Natural killer cell treated with Interleukin-12 subunit alpha and Interleukin-12 subunit beta and Interleukin-15 and Interleukin-18, amount 100 ng/mL, for 72 hours (primary cell): ENCODE measurements around the gene UBL4A. TPM values are rescaled to one million over a fixed set of nuclear protein-coding genes. Genes with fewer than 3 reads are reported as not detected.

ENCODE experiments used
- ATAC-seq, 2 donors: fragments of 150-1000 bp; cut with Tn5 transposase in 1 of 2; sonication (Bioruptor Pico), chemical (Tn5 transposase) in 1 of 2; 2 replicates each; pipeline ENCODE4 v1.10.0; 2021
- DNase-seq: peaks from one replicate; pipeline ENCODE4 v3.0.0; 2022; ENCODE audit warnings: low spot score
- H3K27ac Mint-ChIP-seq, 2 donors: 1 replicate in 1 of 2; 2 replicates in 1 of 2; pipeline ENCODE4 v1.8.0; 2022; ENCODE audit warnings: mixed read lengths in 2 of 2, mild to moderate bottlenecking in 1 of 2, moderate library complexity in 1 of 2
- H3K27me3 Mint-ChIP-seq, 2 donors: 1 replicate in 1 of 2; 2 replicates in 1 of 2; pipeline ENCODE4 v1.8.0; 2022; ENCODE audit warnings: mixed read lengths in 2 of 2
- H3K36me3 Mint-ChIP-seq: one replicate; pipeline ENCODE4 v1.8.0; 2022; ENCODE audit warnings: mixed read lengths
- H3K4me1 Mint-ChIP-seq, 2 donors: 1 replicate in 1 of 2; 2 replicates in 1 of 2; pipeline ENCODE4 v1.8.0; 2022; ENCODE audit warnings: low read depth in 2 of 2, mixed read lengths in 2 of 2, mild to moderate bottlenecking in 1 of 2
- H3K4me3 Mint-ChIP-seq: one replicate; pipeline ENCODE4 v1.8.0; 2022; ENCODE audit warnings: mixed read lengths
- H3K9me3 Mint-ChIP-seq: 2 replicates; pipeline ENCODE4 v1.8.0; 2022; ENCODE audit warnings: mixed read lengths
- total RNA-seq, 2 donors: library from RNA; stranded (reverse); gene quantifications; one replicate each; pipeline ENCODE4 v1.2.3, GENCODE V29; 2022

The UBL4A gene
- total RNA-seq, 2 donors from 2014 or later, result 39.6 to 65.6 TPM

DNA sequence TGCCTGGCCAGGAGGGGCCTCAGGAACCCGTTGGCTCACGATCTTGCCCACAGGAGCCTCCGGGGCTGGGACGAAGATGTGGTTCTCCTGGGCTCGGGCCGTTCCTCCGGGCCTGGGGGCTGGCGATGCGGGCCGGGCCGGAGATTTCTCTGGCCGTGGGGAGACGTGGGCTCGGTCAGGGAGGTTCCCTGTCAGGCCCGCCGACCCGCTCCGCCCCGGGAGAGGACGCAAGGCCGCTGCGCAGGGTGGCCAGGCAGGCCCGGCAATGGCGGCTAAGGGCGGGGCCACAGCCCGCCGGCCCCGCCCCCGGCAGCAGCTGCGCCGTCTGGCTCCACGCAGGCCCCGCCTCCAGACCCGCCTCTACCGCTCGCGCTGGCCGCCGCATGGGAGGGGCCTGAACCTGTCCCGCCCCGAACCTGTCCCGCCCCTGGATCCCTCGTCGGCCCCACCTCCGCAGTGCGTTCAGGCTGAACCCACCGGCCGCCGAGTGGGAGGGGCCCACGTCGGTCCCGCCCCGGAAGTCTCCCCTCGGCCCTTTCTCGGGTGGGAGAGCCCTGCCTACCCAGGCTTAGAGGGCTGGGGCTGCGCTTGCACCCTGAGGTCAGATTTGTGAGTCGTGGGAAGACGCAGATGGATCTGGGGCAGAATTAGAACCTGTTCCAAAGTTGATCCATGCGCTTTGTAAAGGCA is 29.7 kb upstream of the UBL4A start, which contains the start of gene FAM3A:
Gene FAM3A, minus strand, starts transcription at position 267 of the 690 bp plus-strand sequence. CDS start 460 bp downstream, outside the sequence.
- Mint-ChIP-seq H3K4me1 (peaks cover 17 to 21% of the 10 kb centered on the region in 2 donors), H3K4me3 (peak within 1 kb of the TSS; percentile 86), H3K9me3 (no peaks in the 10 kb centered on the region), H3K27me3 (peaks cover 0 to 4% of the 10 kb centered on the region in 2 donors), H3K36me3 (no peaks in the 10 kb centered on the region), H3K27ac (peak within 1 kb of the TSS; percentile 77 to 87)
- ATAC-seq (peak; percentile 98 to 99), DNase-seq (peak; percentile 92)

DNA sequence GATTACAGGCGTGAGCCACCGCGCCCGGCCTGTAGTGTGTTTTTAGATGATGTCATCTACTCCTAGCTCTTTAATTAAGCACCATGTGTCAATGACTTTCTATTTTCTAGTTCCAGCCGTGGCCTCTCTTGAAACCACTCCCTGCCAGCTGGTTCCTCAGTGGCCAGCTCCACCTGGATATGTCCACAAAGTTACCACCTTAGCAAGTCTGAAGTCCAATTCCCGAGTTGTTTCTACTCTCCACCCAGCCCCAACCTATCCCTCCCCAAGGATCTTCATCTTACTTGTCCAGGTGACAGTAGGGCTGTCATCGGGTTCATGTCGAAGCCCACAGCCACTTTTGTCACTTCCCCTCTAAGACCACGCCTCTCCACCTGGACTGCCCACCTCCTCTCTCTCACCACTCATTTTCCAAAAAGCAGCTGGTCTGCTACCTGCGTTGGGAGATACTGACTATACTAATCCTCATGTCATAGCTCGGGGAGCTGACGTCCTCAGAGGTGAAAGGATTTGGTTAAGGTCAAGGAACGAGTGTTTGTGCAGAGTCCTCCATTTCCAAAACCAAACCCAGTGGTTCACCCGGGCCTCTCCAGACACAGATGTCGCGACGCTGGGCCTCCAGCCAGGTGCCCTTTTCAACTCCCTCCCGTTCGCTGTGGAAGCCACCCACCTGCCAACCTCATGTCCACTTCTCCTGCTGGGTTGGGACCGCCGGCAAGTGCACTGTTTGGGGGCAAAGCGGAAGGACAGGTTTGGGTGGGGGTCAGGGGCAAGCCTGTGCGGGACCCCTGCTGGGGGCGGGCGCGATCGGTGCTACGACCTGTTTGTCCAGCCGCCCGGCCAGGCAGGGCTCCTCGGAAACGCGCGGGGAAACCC is 28.9 kb upstream of the UBL4A start:
- no peak for ATAC-seq
- peak overlapping the region; percentile 86 for H3K4me3 Mint-ChIP-seq

DNA sequence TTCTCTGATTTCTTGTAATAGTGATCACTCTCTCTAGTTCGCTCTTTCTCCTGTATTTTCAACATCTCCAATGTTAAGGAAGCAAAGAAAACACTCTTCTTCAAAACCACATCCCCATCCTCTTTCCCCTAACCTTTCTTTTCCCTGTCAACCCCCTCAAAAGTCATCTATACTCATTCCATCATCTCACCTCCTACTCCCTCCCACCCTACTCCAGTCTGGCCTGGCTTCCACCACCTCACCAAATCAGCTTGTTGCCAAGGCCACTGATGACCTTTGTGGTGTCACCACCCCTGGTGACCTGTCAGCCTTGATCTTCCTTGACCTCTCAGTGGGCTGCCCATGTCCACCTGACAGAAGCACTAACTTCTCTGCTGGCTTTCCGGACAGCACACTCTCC is 27.3 kb upstream of the UBL4A start:
- Mint-ChIP-seq H3K4me3 (peak overlapping the region; percentile 50), H3K27me3 (peaks cover 0 to 7% of the 10 kb centered on the region in 2 donors)

More for the DNA sequence above, 28.9 kb upstream of the UBL4A start:
- DNase-seq, result no peak
- no peaks in the 10 kb centered on the region for H3K9me3 Mint-ChIP-seq
- H3K4me1 Mint-ChIP-seq, result peaks cover 20 to 21% of the 10 kb centered on the region in 2 donors
- H3K36me3 Mint-ChIP-seq, result no peaks in the 10 kb centered on the region
- peaks cover 0 to 4% of the 10 kb centered on the region in 2 donors for H3K27me3 Mint-ChIP-seq
- peak overlapping the region; percentile 66 to 69 for H3K27ac Mint-ChIP-seq

DNA sequence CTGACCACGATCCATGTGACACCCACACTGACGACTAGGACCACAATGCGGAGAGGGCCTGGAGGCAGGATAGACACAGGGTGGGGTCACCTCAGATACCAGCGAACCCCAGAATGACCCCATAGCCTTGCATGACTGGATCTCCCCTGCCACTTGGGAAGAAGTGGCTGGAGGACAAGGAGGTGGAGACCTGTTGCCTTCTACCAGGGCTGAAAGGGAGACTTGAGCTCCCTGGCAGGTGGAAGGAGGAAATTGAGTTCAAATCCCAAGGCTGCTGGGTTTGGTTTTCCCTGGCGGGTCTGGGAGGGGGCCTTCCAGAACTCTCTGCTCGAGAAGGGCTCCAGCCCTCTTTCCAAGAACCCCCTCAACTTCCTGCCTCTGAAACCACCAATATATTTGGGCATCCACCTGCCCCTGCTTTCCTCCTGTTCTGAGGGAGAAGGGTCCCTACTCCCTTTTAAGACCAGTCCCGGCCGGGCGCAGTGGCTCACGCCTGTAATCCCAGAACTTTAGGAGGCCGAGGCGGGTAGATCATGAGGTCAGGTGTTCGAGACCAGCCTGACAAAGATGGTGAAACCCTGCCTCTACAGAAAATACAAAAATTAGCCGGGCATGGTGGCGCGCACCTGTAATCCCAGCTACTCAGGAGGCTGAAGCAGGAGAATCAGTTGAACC is 26.6 kb upstream of the UBL4A start:
- peak overlapping the region in 1 of 2 donors; percentile 10 for H3K27ac Mint-ChIP-seq
- DNase-seq, result no peak
- peaks cover 10% of the 10 kb centered on the region for H3K36me3 Mint-ChIP-seq
- H3K27me3 Mint-ChIP-seq, result peaks cover 0 to 11% of the 10 kb centered on the region in 2 donors
- no peak overlapping the region for H3K4me3 Mint-ChIP-seq
- no peak for ATAC-seq
- peaks cover 21 to 24% of the 10 kb centered on the region in 2 donors for H3K4me1 Mint-ChIP-seq
- H3K9me3 Mint-ChIP-seq, result no peaks in the 10 kb centered on the region

More for the DNA sequence above, 27.3 kb upstream of the UBL4A start:
- Mint-ChIP-seq H3K4me1 (peaks cover 20 to 21% of the 10 kb centered on the region in 2 donors), H3K9me3 (no peaks in the 10 kb centered on the region), H3K27ac (peak overlapping the region; percentile 10 to 59), H3K36me3 (peaks cover 10% of the 10 kb centered on the region)
- DNase-seq, result no peak
- no peak for ATAC-seq

DNA sequence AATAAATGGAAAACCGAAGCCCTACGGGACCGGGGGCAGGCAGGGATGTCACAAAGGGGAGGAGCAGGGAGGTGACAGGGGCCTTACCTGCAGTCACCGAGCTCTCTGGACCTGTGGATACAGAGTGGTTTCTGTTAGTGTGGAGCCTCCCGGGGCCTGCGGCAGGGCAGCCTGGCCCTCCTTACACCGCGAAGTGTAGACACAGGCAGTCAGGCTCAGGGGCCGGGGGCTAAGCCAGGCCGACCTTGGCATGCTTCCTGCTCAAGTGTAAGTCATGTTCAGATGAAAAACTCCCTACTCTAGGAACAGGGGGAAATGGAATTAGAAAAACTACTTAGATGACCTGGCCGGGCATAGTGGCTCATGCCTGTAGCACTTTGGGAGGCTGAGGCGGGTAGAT is 25.3 kb upstream of the UBL4A start:
- DNase-seq, result no peak
- no peak for ATAC-seq
- peak overlapping the region; percentile 10 to 64 for H3K27ac Mint-ChIP-seq
- no peak overlapping the region for H3K4me3 Mint-ChIP-seq
- no peaks in the 10 kb centered on the region for H3K9me3 Mint-ChIP-seq
- H3K36me3 Mint-ChIP-seq, result peaks cover 10% of the 10 kb centered on the region
- H3K27me3 Mint-ChIP-seq, result peaks cover 0 to 11% of the 10 kb centered on the region in 2 donors
- H3K4me1 Mint-ChIP-seq, result peaks cover 21 to 23% of the 10 kb centered on the region in 2 donors

DNA sequence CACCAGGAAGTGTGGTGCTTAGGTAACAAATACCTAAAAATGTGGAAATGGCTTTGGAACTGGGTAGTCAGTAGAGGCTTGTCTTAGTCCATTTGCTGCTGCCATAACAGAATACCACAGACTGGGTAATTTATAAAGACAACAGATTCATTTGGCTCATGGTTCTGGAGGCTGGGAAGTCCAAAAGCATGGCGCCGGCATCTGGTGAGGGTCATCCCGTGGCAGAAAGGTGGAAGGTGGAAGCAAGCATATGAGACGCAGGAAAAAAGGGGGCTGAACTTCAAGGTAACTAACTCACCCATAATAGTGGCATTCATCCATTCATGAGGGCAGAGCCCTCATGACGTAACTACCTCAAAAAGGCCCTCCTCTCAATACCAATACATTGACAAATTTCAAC is 23.0 kb upstream of the UBL4A start:
- Mint-ChIP-seq H3K36me3 (peaks cover 10% of the 10 kb centered on the region), H3K4me3 (no peak overlapping the region), H3K27ac (no peak overlapping the region), H3K9me3 (no peaks in the 10 kb centered on the region), H3K4me1 (peaks cover 9 to 12% of the 10 kb centered on the region in 2 donors), H3K27me3 (peaks cover 0 to 11% of the 10 kb centered on the region in 2 donors)
- DNase-seq, result no peak
- ATAC-seq, result no peak

DNA sequence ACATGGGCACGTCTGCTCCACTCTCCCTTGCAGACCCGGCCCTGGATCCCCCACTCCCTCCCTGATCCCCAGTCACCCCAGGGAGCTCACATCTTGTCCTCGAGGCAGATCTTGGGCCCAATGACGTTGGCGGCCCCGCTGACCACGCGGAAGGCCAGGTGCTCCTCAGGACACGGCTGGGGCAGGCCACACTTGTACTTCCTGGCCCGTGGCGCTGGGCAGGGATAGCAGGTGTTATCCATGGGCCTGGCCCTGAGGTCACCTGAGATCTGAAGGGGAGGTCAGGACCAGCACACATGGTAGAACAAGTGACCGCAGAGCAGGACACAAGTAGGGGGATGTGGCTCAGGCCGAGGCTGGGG is 21.9 kb upstream of the UBL4A start:
- H3K36me3 Mint-ChIP-seq, result peaks cover 10% of the 10 kb centered on the region
- no peaks in the 10 kb centered on the region for H3K9me3 Mint-ChIP-seq
- DNase-seq, result no peak
- no peak overlapping the region for H3K4me3 Mint-ChIP-seq
- no peak for ATAC-seq
- peaks cover 0 to 6% of the 10 kb centered on the region in 2 donors for H3K27me3 Mint-ChIP-seq
- H3K4me1 Mint-ChIP-seq, result peaks cover 0 to 6% of the 10 kb centered on the region in 2 donors
- H3K27ac Mint-ChIP-seq, result no peak overlapping the region

DNA sequence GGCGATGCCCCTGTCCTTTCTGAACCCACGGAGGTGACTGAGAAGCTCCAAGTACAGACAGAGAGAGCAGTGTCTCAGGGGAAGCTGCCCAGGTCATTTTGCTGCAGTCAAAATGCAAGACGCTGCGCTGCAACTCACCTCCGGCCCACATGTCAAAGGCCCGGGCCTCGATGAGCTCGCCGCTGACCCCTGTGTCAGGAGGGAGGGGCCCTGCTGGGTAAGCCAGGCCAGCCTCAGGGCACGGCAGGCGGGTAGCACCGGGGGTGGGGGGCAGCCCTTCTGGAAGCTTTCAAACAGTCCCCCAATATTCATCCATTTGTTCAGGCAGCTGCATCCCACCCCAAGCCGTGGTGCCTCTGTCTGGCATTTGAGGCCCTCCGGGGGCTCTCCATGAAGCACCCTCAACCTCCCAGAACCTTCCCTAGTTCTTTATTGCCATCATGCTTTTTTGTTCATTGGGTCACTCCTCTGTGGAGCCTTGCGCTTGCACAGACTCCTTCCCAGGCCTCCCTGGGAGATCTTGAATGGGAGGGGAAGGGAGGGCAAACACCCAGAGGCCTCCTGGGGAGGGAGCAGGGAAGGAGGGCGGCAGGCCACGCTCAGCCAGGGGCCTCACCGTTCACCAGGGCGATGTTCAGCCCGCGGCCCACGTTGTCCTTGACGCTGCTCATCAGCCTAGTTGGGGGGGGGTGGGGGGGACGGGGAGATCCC is 21.4 kb upstream of the UBL4A start:
- H3K27ac Mint-ChIP-seq, result no peak overlapping the region
- H3K4me3 Mint-ChIP-seq, result no peak overlapping the region
- peaks cover 0 to 6% of the 10 kb centered on the region in 2 donors for H3K27me3 Mint-ChIP-seq
- H3K9me3 Mint-ChIP-seq, result no peaks in the 10 kb centered on the region
- peaks cover 0 to 6% of the 10 kb centered on the region in 2 donors for H3K4me1 Mint-ChIP-seq
- ATAC-seq (no peak), DNase-seq (no peak)
- peaks cover 10% of the 10 kb centered on the region for H3K36me3 Mint-ChIP-seq

DNA sequence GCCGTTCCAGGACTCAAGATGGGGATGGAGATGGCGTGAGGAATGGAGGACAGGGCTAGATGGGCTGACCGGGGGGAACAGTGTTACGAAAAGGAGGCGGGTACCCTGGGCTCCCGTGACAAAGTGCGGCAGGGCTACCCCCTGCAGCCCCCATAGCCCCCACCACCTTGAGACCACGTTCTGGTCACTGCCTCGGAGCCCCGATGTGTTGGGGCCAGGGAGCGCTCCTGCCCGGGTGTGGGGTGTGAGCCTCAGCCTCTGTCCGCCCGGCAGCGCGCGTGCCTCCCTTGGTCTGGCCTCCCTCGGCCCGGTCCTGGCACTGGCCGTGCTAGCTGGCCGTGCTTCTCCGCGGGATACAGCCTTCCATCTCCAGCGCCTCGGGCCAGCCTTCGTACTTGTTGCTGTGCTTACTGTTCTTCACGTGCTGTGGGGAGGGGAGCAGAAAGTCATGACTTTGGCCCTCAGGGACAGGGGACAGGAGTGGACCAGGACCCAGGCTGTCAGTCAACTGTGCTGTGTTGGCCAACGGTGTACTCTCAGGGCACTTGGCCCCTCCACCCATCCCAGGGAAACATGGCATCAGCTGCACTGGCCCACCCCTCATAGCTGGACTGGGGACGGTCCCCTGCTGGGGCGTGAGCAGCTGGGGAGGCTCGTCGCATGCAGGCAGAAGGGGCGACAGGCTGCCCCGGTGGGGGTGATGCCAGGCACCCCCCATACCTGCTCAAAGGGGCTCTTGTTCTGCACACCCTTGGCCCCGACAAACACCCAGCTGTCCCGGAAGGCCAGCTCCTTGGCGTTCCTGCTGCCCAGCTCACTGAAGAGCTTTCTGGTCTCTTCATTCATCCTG is 20.3 kb upstream of the UBL4A start:
- H3K4me3 Mint-ChIP-seq, result no peak overlapping the region
- no peak for ATAC-seq
- no peak for DNase-seq
- peaks cover 0 to 6% of the 10 kb centered on the region in 2 donors for H3K4me1 Mint-ChIP-seq
- H3K27me3 Mint-ChIP-seq, result peaks cover 0 to 6% of the 10 kb centered on the region in 2 donors
- H3K27ac Mint-ChIP-seq, result no peak overlapping the region
- H3K9me3 Mint-ChIP-seq, result no peaks in the 10 kb centered on the region
- H3K36me3 Mint-ChIP-seq, result peaks cover 10% of the 10 kb centered on the region

DNA sequence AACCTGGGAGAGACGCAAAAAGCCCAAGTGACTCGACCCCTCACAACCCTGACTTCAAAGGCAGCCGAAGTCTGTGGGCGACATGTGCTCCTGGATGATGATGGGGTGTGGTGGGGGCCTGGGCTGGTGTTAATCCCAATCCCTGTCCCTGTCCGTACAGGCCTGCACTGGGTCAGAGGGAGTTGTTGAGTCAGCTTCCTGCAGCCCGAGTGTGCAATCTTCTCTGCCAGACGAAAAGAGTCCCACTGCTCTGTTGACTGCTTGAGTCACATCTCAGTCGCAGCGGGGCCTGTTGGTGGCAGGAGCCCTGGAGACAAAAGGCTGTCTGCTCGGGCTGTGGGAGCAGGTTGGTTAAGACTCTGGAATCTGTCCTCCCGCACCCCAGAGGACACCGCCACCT is 19.3 kb upstream of the UBL4A start:
- Mint-ChIP-seq H3K4me3 (no peak overlapping the region), H3K27ac (no peak overlapping the region), H3K4me1 (peaks cover 0 to 4% of the 10 kb centered on the region in 2 donors), H3K27me3 (peaks cover 0 to 6% of the 10 kb centered on the region in 2 donors), H3K9me3 (no peaks in the 10 kb centered on the region), H3K36me3 (peaks cover 10% of the 10 kb centered on the region)
- DNase-seq, result no peak
- ATAC-seq, result no peak

DNA sequence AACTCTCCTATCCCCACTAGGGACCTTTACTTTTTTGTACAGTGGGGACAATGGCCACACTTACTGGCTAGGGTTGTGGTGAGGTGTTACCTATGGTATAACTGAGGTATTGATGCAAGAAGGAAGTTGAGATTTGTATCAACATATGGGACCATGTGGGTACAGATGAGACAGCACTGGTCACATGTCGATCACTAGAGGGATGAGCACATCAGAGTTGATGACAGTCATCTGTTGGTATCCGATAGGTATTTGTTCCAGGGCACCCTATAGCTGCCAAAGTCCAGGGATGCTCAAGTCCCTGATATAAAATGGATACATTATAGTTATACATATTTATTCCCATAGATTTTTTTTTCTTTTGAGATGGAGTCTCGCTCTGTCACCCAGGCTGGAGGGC is 16.6 kb upstream of the UBL4A start:
- Mint-ChIP-seq H3K36me3 (no peaks in the 10 kb centered on the region), H3K4me3 (no peak overlapping the region)

DNA sequence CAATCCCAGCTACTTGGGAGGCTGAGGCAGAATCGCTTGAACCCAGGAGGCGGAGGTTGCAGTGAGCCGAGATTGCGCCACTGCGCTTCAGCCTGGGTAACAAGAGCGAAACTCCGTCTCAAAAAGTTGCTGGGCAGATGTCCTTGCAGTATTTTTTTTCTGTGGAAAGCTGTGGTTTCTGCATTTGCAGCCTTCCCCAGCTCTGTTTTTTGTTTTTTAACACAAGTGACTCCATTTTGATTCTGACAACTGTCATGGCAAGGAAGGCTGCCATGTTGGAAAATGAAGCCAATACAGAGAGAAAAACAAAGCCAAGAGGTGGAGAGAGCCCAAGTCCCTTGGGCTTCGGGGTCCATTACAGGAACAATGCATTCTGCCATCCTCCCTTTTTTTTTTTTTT is 15.7 kb upstream of the UBL4A start:
- Mint-ChIP-seq H3K9me3 (no peaks in the 10 kb centered on the region), H3K4me3 (no peak overlapping the region), H3K36me3 (no peaks in the 10 kb centered on the region), H3K4me1 (no peaks in the 10 kb centered on the region), H3K27me3 (no peaks in the 10 kb centered on the region), H3K27ac (no peak overlapping the region)
- no peak for ATAC-seq
- no peak for DNase-seq

More for the DNA sequence above, 16.6 kb upstream of the UBL4A start:
- Mint-ChIP-seq H3K9me3 (no peaks in the 10 kb centered on the region), H3K4me1 (no peaks in the 10 kb centered on the region), H3K27ac (no peak overlapping the region), H3K27me3 (no peaks in the 10 kb centered on the region)
- ATAC-seq (peak in 1 of 2 donors; percentile 45), DNase-seq (no peak)
